ENCODE results near the gene ARID1B. TPM values are rescaled to one million over a fixed set of nuclear protein-coding genes. Genes with fewer than 3 reads are reported as not detected.

The ARID1B gene
- total RNA-seq, 1 donor from 2014 or later = 59.3 TPM

DNA sequence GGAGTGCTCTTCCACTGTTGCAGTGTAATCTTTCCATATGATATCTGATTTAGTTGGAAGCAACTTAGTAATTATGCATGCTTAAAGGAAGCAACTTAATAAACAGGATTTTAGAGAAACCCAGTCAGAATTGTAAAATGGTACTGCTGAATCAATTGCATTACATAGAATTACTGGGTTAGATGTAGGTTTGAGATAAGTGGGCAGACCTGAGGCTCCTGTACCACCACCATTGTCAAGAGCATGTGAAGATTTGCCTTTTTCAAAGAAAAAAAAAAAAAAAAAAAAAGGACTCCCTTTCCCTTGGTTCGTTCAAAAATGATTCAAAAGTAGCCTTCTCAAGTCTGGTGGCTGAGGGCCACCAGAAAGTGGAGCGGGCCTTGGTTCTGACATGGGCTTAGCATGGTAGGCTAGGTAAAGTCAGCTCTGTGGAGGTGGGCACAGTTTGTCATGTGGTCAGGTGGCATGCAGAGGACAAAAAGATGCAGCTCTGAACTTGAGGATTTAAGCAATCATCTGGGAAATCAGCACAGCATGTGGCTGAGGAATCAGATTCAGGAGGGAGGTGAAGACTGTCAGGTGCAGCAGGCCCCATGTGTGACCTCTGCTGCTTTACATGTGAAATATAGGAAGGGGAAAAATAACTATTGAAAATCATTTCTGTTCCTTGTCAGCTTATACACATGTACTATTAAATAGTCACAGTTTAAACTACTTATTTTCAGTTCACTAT, 32.4 kb downstream of the ARID1B start:
- peaks cover 3% of the 10 kb centered on the region for H3K9me3 Mint-ChIP-seq (ENCODE audit: low read depth)
- no peaks in the 10 kb centered on the region for H3K36me3 Mint-ChIP-seq (ENCODE audit: low read depth)
- H3K27me3 Mint-ChIP-seq (ENCODE audit: low read depth) = no peaks in the 10 kb centered on the region
- no peak overlapping the region for H3K4me3 Mint-ChIP-seq (ENCODE audit: unreplicated experiment)
- DNase-seq (ENCODE audit: low spot score) = no peak
- no peak overlapping the region for H3K27ac Mint-ChIP-seq (ENCODE audit: unreplicated experiment)
- TF ChIP-seq, protein P1, sequence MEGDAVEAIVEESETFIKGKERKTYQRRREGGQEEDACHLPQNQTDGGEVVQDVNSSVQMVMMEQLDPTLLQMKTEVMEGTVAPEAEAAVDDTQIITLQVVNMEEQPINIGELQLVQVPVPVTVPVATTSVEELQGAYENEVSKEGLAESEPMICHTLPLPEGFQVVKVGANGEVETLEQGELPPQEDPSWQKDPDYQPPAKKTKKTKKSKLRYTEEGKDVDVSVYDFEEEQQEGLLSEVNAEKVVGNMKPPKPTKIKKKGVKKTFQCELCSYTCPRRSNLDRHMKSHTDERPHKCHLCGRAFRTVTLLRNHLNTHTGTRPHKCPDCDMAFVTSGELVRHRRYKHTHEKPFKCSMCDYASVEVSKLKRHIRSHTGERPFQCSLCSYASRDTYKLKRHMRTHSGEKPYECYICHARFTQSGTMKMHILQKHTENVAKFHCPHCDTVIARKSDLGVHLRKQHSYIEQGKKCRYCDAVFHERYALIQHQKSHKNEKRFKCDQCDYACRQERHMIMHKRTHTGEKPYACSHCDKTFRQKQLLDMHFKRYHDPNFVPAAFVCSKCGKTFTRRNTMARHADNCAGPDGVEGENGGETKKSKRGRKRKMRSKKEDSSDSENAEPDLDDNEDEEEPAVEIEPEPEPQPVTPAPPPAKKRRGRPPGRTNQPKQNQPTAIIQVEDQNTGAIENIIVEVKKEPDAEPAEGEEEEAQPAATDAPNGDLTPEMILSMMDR (IDR thresholded peaks at IDR 0.05) = no peak
- H3K4me1 Mint-ChIP-seq (ENCODE audit: low read depth) = peaks cover 53% of the 10 kb centered on the region

DNA sequence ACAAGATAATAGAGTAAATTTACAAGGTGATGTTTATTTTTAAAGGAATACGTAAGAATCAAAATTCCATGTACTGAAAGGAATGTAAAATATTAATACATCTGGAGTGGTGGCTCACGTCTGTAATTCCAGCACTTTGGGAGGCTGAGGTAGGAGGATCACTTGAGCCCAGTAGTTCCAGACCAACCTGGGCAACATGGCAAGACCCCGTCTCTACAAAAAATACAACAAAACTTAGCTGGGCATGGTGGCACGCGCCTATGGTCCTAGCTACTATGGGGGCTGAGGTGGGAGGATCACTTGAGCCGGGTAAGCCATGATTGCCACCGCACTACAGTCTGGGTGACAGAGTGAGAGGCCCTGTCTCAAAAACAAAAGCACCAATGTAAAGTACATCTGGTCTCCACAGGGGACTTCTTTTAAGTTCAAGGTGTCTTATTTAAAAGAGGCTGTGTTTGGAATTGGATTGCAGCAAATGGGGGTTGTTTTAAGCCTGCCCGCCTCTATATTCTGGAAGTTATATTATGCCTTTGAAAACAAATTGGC, 36.9 kb downstream of the ARID1B start:
- H3K36me3 Mint-ChIP-seq (ENCODE audit: low read depth) = no peaks in the 10 kb centered on the region
- peaks cover 3% of the 10 kb centered on the region for H3K9me3 Mint-ChIP-seq (ENCODE audit: low read depth)
- peaks cover 58% of the 10 kb centered on the region for H3K4me1 Mint-ChIP-seq (ENCODE audit: low read depth)
- no peak for DNase-seq (ENCODE audit: low spot score)
- TF ChIP-seq, protein P1 (IDR thresholded peaks at IDR 0.05) = no peak
- no peak overlapping the region for H3K27ac Mint-ChIP-seq (ENCODE audit: unreplicated experiment)
- H3K27me3 Mint-ChIP-seq (ENCODE audit: low read depth) = no peaks in the 10 kb centered on the region
- H3K4me3 Mint-ChIP-seq (ENCODE audit: unreplicated experiment) = no peak overlapping the region

DNA sequence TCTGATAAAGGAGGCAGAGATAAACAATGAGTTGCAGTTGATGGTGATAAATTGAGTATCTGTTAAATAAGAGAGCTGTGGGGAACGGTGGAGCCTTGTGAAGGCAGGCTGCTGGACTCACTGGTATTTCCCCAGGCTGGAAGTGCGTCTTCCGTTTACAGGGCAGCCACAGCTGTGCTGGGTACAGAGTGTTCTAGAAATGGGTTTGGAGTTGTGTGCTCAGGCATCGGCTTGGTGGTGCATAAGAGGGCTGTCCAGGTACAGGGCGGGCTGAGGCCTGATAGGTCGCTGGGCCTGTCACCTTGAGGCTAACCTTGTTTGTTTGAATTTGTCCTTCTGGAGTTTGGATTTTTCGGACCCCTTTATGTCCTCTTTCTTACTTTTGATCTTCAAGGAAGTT, 39.3 kb downstream of the ARID1B start:
- TF ChIP-seq, protein P1 (IDR thresholded peaks at IDR 0.05) = no peak
- no peak for DNase-seq (ENCODE audit: low spot score)
- H3K27ac Mint-ChIP-seq (ENCODE audit: unreplicated experiment) = peak overlapping the region; percentile 78

DNA sequence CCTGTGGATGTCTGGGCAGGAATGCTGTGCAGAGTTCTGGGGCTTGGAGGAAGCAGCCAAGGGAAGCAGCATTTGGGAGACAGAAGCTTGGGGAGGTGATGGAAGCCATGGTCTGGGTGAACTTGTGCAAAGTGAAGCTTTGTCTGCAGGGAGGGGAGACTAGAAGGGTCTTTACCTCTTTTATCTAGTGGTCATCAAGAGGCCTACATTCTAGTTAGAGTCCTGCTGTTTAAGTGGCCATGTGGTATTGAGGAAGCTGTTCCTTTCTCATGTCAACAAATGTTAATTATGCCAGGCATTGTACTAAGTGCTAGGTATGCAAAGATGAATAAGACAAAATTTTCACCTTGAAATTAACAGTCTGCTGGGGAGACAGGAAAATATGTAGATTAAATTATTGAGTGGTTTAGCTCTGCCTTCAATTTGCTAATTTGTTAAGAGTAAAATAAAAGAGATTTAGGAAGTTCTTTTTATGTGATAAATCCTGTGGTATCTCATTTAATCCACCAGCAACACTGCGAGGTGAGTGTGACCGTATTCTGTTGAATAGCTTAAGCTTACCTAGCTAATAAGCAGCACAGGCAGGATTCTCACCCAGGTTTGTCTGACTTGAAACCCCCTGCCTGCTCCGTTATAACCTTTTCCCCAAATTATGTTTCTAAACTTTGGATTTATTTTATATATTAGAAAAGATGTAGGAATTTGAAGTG, 43.1 kb downstream of the ARID1B start:
- TF ChIP-seq, protein P1 (IDR thresholded peaks at IDR 0.05) = no peak
- Mint-ChIP-seq H3K27ac (ENCODE audit: unreplicated experiment) (peak overlapping the region; percentile 10), H3K9me3 (ENCODE audit: low read depth) (no peaks in the 10 kb centered on the region), H3K4me1 (ENCODE audit: low read depth) (peaks cover 59% of the 10 kb centered on the region), H3K27me3 (ENCODE audit: low read depth) (no peaks in the 10 kb centered on the region), H3K36me3 (ENCODE audit: low read depth) (no peaks in the 10 kb centered on the region), H3K4me3 (ENCODE audit: unreplicated experiment) (no peak overlapping the region)
- no peak for DNase-seq (ENCODE audit: low spot score)

More for the DNA sequence above, 39.3 kb downstream of the ARID1B start:
- Mint-ChIP-seq H3K9me3 (ENCODE audit: low read depth) (no peaks in the 10 kb centered on the region), H3K27me3 (ENCODE audit: low read depth) (no peaks in the 10 kb centered on the region), H3K4me3 (ENCODE audit: unreplicated experiment) (no peak overlapping the region), H3K4me1 (ENCODE audit: low read depth) (peaks cover 53% of the 10 kb centered on the region), H3K36me3 (ENCODE audit: low read depth) (no peaks in the 10 kb centered on the region)

DNA sequence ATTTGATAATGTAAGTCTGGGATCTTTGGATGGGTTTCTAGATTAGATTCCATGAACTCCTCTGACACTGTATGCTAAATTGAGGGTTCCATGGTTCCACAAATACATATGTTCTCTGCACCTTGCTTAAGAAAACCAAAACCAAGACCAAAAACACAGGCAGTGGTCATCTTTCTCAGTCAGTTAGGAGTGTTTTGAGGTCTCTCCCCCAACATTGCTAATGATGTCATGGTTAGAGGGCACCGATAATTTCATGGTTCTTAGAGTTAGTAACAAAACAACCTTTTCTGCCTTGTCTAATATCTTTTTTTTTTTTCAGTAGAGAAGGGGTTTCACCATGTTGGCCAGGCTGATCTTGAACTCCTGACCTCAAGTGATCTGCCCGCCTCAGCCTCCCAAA, 44.5 kb downstream of the ARID1B start:
- DNase-seq (ENCODE audit: low spot score) = no peak
- TF ChIP-seq, protein P1 (IDR thresholded peaks at IDR 0.05) = no peak
- H3K4me3 Mint-ChIP-seq (ENCODE audit: unreplicated experiment) = no peak overlapping the region
- no peaks in the 10 kb centered on the region for H3K9me3 Mint-ChIP-seq (ENCODE audit: low read depth)
- no peak overlapping the region for H3K27ac Mint-ChIP-seq (ENCODE audit: unreplicated experiment)
- H3K36me3 Mint-ChIP-seq (ENCODE audit: low read depth) = no peaks in the 10 kb centered on the region
- H3K27me3 Mint-ChIP-seq (ENCODE audit: low read depth) = no peaks in the 10 kb centered on the region
- H3K4me1 Mint-ChIP-seq (ENCODE audit: low read depth) = peaks cover 57% of the 10 kb centered on the region

Measured in chondrocyte (in vitro differentiated cells).